ENCODE measurements around the gene TMEFF1.
A peak's percentile ranks its signal among the peaks of the same experiment; 100 is the strongest.

The TMEFF1 gene

GRCh38 chr9:100598641-100599145, 125.7 kb downstream of the TMEFF1 start:
- DNase-seq (ENCODE audit: low spot score) (peak; percentile 87), FAIRE-seq (no peak)

DNA sequence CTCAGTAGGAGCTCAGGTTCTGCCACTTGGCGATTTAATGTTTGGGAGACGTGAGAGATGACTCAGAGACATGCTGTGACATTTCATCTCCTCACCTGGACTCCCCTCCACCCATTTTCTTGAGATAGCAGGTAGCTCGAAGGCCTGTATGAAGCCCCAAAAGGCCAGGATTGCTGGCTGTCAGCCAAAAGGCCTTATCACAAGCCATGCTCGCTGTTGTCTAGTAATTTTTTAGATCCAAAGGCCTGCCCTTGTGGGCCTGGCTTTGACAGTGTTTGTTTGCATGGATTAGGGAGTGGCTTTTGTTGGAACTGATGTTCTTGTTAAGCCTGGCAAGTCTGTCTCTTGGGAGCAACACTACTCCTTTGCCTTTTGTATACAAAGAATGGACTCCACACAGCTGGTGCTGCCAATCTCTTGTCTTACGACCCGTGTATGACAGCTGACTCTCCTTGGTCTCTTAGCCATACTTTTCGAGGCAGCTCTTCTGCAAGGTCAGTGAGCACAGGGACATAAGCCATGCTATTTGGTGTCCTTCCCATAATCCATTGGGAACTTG, 127.7 kb downstream of the TMEFF1 start:
- DNase-seq (ENCODE audit: low spot score) = no peak
- no peak for FAIRE-seq

DNA sequence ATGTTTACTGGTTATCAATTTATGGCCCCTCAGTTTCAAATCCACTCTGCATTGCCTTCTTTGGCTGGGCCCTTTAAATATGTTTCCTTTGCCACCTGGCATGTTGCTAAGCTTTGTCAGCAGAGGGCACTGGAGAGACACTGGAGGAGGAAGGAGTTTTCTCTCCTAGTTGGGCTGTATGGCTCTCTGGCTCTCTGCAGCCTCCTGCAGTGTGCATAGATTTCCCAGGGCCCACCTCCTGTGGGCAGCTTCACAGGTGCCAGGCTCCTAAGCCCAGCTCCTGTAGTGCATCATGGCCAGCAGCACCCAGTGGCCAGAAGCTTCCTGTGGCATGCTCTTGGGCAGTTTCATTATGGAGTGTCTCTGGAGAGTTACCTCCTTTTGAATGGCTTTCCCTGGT, 128.3 kb downstream of the TMEFF1 start:
- DNase-seq (ENCODE audit: low spot score) (peak; percentile 66), FAIRE-seq (no peak)

DNA sequence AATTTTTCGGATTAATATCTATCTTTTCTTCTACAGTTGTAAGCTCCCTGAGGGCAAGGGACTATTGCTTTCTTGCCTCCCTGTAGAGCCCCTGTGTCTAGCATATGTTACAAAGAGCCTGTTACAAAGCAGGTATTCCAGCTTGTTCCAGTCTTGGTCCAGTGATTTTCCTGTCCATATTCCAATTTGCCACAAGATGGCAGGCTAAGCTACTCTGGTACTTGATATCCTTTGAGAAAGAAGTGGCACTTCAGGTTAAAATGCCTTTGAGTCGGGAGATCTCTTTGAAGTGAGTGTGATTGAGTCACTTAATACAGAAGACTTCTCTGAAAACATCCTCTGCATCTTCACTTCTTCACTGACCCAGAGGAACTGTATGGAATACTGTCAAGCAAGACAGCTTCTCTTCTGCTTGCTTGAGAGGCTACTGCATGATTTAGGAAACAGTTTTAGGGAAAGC, 129.4 kb downstream of the TMEFF1 start:
- FAIRE-seq = peak; percentile 70
- DNase-seq (ENCODE audit: low spot score) = peak; percentile 57

DNA sequence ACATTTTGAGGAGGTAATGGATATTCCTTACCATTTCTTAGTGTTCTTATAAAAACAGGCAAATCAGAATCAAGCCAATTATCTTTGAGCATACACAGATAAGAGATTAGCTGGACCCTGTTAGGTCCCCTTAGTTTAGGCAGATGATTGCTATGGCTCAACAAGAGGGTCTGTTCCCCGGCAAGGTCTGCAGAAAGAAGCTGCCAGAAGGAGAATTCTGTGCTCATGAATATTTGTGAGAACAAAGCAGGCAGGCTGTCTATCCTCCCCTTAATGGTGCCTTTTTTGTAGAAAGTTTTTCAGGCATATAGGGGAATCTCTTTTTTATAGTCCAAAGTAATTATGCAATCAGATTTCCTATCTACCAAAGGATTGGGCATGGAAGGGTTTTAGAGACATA, 132.5 kb downstream of the TMEFF1 start:
- no peak for DNase-seq (ENCODE audit: low spot score)
- no peak for FAIRE-seq

GRCh38 chr9:100619194-100619593, 146.2 kb downstream of the TMEFF1 start:
- DNase-seq (ENCODE audit: low spot score) (no peak), FAIRE-seq (no peak)

GRCh38 chr9:100619665-100620064, 146.7 kb downstream of the TMEFF1 start:
- no peak for FAIRE-seq
- DNase-seq (ENCODE audit: low spot score) = no peak

- no peak for FAIRE-seq
Observed at GRCh38 chr9:100623969-100624368, 151.0 kb downstream of the TMEFF1 start.

DNA sequence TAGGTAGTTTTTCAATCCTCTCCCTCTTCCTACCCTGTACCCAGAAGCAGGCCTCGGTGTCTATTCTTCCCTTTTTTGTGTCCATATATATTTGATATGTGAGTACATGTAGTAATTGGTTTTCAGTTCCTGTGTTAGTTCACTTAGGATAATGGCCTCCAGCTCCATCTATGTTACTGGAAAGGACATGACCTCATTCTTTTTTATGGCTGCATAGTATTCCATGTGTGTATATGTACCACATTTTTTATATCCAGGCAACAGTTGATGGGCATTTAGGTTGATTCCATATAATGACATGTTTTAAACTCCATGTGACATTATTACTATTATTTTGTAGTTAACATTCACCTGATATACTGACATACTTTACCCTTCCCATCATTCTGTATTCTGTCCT, 154.0 kb downstream of the TMEFF1 start:
- FAIRE-seq = no peak
- DNase-seq (ENCODE audit: low spot score) = no peak

More at GRCh38 chr9:100623969-100624368, 151.0 kb downstream of the TMEFF1 start:
- no peak for DNase-seq (ENCODE audit: low spot score)

Measured in urothelium cell line (cell line).